A673 (cell line): ENCODE data around the gene IMPDH2. TPM values are rescaled to one million over a fixed set of nuclear protein-coding genes. Genes with fewer than 3 reads are reported as not detected.
A peak's percentile ranks its signal among the peaks of the same experiment; 100 is the strongest.

ENCODE experiments used
- BruUV-seq: library from RNA; stranded (reverse); fragments of 400-500 nt; replicated peaks from 2 replicates; lab custom pipeline; 2021; lab: Mats Ljungman, UMichigan
- CTCF ChIA-PET: fragments of 300-600 bp; sonication (Branson Sonifier 250); formaldehyde crosslinking; loops from one replicate; lab custom pipeline; 2022; ENCODE audit warnings: antibody characterized with exemption; lab: Charles Lee
- POLR2A ChIA-PET: fragments of 300-600 bp; sonication (Branson Sonifier 250); formaldehyde crosslinking; loops from one replicate; lab custom pipeline; 2022; ENCODE audit warnings: antibody characterized with exemption; ENCODE audit not compliant: low non-redundant PET; lab: Charles Lee
- DNase-seq: peaks from one replicate; pipeline ENCODE4 v3.0.0-alpha.2; 2015; ENCODE audit warnings: low spot score
- H3K27ac ChIP-seq: fragments of 200-600 bp; sonication (generic); 2 replicates; pipeline ENCODE4 v1.5.1; 2016; ENCODE audit warnings: mixed run types, low read depth, mild to moderate bottlenecking, mixed read lengths, antibody characterized with exemption, low read length; ENCODE audit not compliant: poor library complexity, severe bottlenecking
- H3K27me3 ChIP-seq: fragments of 200-600 bp; sonication (generic); replicated peaks from 2 replicates; pipeline ENCODE4 v1.6.1; 2017; ENCODE audit warnings: mixed run types, low read depth, mild to moderate bottlenecking, mixed read lengths, antibody characterized with exemption, low read length; ENCODE audit not compliant: insufficient read depth, poor library complexity
- H3K36me3 ChIP-seq: fragments of 200-600 bp; sonication (generic); 2 replicates; pipeline ENCODE4 v1.6.1; 2016; ENCODE audit warnings: mixed run types, mild to moderate bottlenecking, mixed read lengths, antibody characterized with exemption, low read length; ENCODE audit not compliant: insufficient read depth, poor library complexity, severe bottlenecking
- H3K4me1 ChIP-seq: fragments of 200-600 bp; sonication (generic); 2 replicates; pipeline ENCODE4 v1.6.1; 2017; ENCODE audit warnings: mixed run types, mild to moderate bottlenecking, mixed read lengths, antibody characterized with exemption, low read length; ENCODE audit not compliant: insufficient read depth, poor library complexity, severe bottlenecking
- H3K4me3 ChIP-seq: fragments of 200-600 bp; sonication (generic); 2 replicates; pipeline ENCODE4 v1.5.1; 2016; ENCODE audit warnings: low read depth, mixed run types, mild to moderate bottlenecking, mixed read lengths, low read length; ENCODE audit not compliant: poor library complexity, severe bottlenecking
- H3K9me3 ChIP-seq: fragments of 200-600 bp; sonication (generic); 2 replicates; pipeline ENCODE4 v1.6.1; 2016; ENCODE audit warnings: mixed run types, low read depth, mild to moderate bottlenecking, mixed read lengths, antibody characterized with exemption, low read length; ENCODE audit not compliant: poor library complexity, severe bottlenecking
- EZH2 ChIP-seq: fragments of 200-600 bp; sonication (generic); IDR thresholded peaks from 2 replicates; pipeline ENCODE4 v1.6.1; 2017; ENCODE audit warnings: borderline replicate concordance, low read depth, mild to moderate bottlenecking, mixed read lengths, antibody characterized with exemption, low read length; ENCODE audit not compliant: poor library complexity, severe bottlenecking
- intact Hi-C: fragments of 100-400 bp; cut with micrococcal nuclease; formaldehyde crosslinking; loops from one replicate; pipeline ENCODE4 v1.10.0; 2022; ENCODE audit not compliant: unreplicated experiment
- total RNA-seq: library from RNA; stranded (reverse); gene quantifications from 2 replicates; pipeline ENCODE4 v1.2.3, GENCODE V29; 2021
- TF ChIP-seq, protein P1 (sequence below): fragments of 300-800, 200-600 bp; sonication (generic); conservative IDR thresholded peaks from 2 replicates; pipeline ENCODE4 v1.5.1; 2017; ENCODE audit warnings: low read depth, mild to moderate bottlenecking, antibody characterized with exemption, low read length, moderate library complexity, mixed read lengths

The IMPDH2 gene
- total RNA-seq, 1 experiment from 2014 or later, result 190 TPM

GRCh38 chr3:48990636-48991469 lies 38.3 kb downstream of the IMPDH2 start:
- TF ChIP-seq EZH2, result no peak
- TF ChIP-seq, protein P1, sequence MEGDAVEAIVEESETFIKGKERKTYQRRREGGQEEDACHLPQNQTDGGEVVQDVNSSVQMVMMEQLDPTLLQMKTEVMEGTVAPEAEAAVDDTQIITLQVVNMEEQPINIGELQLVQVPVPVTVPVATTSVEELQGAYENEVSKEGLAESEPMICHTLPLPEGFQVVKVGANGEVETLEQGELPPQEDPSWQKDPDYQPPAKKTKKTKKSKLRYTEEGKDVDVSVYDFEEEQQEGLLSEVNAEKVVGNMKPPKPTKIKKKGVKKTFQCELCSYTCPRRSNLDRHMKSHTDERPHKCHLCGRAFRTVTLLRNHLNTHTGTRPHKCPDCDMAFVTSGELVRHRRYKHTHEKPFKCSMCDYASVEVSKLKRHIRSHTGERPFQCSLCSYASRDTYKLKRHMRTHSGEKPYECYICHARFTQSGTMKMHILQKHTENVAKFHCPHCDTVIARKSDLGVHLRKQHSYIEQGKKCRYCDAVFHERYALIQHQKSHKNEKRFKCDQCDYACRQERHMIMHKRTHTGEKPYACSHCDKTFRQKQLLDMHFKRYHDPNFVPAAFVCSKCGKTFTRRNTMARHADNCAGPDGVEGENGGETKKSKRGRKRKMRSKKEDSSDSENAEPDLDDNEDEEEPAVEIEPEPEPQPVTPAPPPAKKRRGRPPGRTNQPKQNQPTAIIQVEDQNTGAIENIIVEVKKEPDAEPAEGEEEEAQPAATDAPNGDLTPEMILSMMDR, result no peak
- Histone ChIP-seq H3K4me3 (peak overlapping the region; percentile 64), H3K9me3 (no peaks in the 10 kb centered on the region), H3K36me3 (no peaks in the 10 kb centered on the region), H3K27me3 (no peaks in the 10 kb centered on the region), H3K27ac (peak overlapping the region; percentile 75), H3K4me1 (peaks cover 3% of the 10 kb centered on the region)
- CTCF ChIA-PET, result no interaction called here
- no peak for DNase-seq
- POLR2A ChIA-PET, result no interaction called here
- no TSS peak for BruUV-seq
- intact Hi-C loops, result no loop called here

- Histone ChIP-seq H3K36me3 (no peaks in the 10 kb centered on the region), H3K27me3 (no peaks in the 10 kb centered on the region), H3K4me3 (peak within 1 kb of the TSS; percentile 64), H3K27ac (peak within 1 kb of the TSS; percentile 75), H3K9me3 (no peaks in the 10 kb centered on the region), H3K4me1 (peaks cover 3% of the 10 kb centered on the region)
- intact Hi-C loops, result loop anchor here (5.0 kb wide), 1 partner anchor 457 kb away; no protein-coding TSS in a partner anchor
- ChIA-PET CTCF (interaction anchor here (1.2 to 1.6 kb wide), 2 partner anchors 17 to 104 kb away, joined by 4 read pairs; partner anchors contain the start of genes QRICH1 and WDR6), POLR2A (interaction anchor here (1.2 kb wide), 1 partner anchor 17 kb away, joined by 5 read pairs; the partner anchor contains the start of gene WDR6)
- TF ChIP-seq, protein P1, result peak; percentile 43
- no peak for TF ChIP-seq EZH2
- no TSS peak for BruUV-seq
- DNase-seq, result peak; percentile 85
These were observed 39.2 kb downstream of the IMPDH2 start, which contains the start of gene P4HTM for GRCh38 chr3:48989796-48990635. TSS of gene P4HTM (plus strand) at chr3:48990241. CDS start at chr3:48990257, 16 bp downstream.
